ENCODE measurements around the gene WAPL.

Gene WAPL

GRCh38 chr10:86524225-86524962 lies 2.8 kb upstream of the WAPL start:
- DNase-seq = peak; percentile 54

DNA sequence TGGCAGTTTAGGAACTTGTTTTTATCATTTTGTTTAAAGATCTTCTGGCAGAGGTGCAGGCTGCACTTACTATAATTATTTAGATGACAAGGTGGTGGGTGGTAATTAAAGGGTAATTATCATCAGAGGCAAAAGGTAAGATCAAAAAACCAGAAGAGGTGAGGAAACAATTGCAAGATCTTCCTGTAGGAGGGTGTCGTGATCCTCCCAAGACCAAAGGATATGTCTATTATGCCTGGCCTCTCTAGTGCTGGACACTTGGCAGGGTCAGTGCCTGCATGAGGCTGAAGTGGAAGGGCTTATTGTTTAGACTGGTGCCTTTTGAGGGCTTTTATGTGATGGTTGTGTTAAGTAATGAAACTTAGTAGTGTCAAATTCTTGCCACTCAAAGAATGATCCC lies 1.8 kb upstream of the WAPL start:
- DNase-seq = no peak

- DNase-seq = no peak
Measured at GRCh38 chr10:86522510-86522855, 891 bp upstream of the WAPL start.

DNA sequence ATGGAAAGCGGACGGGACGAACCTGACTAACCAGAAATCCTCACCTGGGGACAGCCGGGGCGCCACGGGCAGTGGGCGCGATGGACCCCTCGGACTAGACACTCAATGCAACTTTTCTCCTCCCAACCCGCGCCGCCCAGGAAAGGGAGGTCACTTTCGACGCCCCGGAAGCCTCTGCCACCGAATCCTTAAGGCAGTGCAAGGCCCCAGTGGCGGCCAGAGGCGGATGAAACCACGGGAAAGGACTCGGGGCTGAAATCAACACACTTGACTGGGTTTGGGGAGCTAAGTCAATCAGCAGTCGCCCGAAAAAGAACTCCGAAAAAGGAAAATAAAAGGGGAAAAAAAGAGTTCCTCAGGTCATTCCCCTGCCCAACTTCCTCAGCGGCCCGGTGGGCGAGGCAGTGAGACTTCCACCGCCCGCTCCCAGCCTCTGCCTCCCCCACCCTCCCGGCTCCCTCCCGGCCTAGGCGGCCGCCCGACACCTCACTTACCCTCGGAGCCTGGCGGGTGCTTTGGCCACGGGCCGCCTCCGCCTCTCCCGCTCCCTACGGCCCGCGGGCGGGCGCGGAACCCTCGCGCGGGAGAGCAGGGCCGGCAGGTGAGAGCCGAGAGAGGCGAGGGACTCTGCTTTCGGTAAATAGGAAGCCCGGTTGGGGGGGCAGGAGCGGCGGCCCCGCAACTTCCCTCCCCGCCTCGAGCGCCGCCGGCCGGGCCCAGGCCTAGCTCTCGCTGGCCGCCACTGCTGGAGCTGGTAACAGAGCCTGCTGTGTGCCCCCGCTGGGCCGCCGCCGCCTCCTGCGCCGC lies 518 bp downstream of the WAPL start:
- no peak for DNase-seq

GRCh38 chr10:86518781-86519180 lies 2.8 kb downstream of the WAPL start:
- DNase-seq = no peak

DNA sequence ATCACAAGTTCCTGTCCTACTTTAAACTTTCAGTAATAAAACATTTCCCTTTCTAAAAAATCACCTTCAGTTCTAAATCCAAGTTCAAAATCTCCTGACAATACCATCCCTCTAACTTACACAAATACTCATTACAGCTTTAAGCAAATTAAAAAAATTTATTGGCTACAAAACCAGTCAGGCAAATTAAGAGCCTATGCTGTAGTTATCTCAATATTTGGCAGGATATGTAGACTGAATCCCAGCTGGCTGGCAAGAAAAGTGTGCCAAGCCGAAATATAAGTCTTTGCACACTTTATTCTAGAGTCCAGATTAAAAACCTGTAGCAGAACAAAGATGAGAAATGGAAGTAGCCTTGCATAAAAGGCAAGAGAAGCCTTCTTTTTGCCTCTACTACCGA lies 9.5 kb downstream of the WAPL start:
- no peak for DNase-seq

GRCh38 chr10:86511027-86511865 lies 10.3 kb downstream of the WAPL start:
- DNase-seq = no peak

DNA sequence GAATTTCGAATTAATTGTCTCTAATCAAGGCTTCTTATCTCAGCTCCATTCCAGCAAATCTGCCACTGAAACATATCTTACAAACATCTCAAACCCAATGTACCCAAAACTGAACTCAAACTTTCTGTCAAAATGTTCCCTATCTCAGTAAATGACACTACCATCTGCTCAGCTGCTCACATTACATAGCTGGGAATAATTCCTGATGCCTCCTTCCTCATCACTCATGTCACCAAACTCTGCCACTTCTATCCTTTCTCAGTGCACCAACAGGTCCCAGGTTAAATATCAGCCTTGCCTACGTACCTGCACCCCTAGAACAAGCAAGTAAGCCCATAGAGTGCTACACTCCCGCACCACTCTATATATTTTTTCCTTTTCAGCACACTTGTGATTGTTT lies 12.4 kb downstream of the WAPL start:
- DNase-seq = no peak

- DNase-seq = no peak
Measured at GRCh38 chr10:86508217-86508616, 13.4 kb downstream of the WAPL start.

GRCh38 chr10:86506499-86506898 lies 15.1 kb downstream of the WAPL start:
- no peak for DNase-seq

DNA sequence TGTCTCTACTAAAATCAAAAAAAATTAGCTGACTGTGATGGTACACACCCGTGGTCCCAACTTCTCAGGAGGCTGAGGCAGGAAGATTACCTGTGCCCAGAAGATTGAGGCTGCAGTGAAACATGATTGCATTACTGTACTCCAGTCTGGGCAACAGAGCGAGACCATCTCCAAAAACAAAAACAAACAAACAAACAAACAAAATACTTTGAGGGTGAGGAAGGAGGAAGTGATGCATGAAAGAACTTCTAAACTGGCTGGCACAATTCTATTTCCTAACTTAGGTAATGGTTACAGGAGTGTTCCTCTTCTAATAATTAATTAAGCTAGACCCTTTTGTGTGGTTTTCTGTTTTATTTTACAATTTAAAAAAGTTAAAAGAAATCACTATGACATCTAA lies 15.5 kb downstream of the WAPL start:
- no peak for DNase-seq

GRCh38 chr10:86504510-86504909 lies 17.1 kb downstream of the WAPL start:
- no peak for DNase-seq

DNA sequence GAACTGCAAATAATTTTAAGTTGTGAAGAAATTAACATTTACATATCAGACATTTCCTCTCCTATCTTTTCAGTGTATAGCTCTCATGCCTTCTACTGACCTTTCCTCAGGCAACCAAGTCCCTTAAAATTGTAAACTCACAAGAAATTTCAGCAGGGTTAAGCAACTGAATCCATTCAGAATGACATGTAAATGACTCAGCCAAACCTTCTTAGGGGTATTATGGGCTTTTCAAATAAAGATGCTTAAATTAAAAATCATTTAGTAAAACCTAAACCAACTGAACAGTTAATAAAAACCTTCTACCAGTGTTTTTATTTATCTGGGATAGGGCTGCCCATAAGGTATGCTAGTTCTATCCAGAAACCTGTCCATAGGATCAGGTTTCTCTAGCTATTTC lies 20.7 kb downstream of the WAPL start:
- DNase-seq = no peak

DNA sequence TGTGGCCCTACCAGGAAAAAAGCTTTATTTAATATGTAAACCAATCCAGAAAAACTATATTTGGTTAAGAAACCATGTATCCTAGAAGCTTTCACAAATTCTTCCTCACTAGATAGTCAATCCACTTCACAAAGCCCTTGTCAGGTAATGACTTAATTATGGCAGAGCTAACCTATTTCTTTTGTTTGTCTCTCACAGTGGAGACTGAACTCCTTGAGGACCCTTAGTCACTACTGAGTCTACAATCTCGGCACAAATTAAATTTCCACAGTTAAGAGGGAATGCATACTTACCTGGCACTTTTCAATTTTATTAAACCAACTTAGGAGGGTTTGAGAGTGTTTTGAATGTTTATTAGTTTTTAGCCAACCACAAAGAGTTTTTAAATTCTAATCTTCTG lies 23.0 kb downstream of the WAPL start:
- peak; percentile 70 for DNase-seq

- DNase-seq = no peak
Measured at GRCh38 chr10:86497621-86498020, 24.0 kb downstream of the WAPL start.

GRCh38 chr10:86489960-86490612 lies 31.5 kb downstream of the WAPL start:
- DNase-seq = no peak

GRCh38 chr10:86489071-86489810 lies 32.4 kb downstream of the WAPL start:
- no peak for DNase-seq

- no peak for DNase-seq
Measured at GRCh38 chr10:86486856-86487255, 34.7 kb downstream of the WAPL start.

DNA sequence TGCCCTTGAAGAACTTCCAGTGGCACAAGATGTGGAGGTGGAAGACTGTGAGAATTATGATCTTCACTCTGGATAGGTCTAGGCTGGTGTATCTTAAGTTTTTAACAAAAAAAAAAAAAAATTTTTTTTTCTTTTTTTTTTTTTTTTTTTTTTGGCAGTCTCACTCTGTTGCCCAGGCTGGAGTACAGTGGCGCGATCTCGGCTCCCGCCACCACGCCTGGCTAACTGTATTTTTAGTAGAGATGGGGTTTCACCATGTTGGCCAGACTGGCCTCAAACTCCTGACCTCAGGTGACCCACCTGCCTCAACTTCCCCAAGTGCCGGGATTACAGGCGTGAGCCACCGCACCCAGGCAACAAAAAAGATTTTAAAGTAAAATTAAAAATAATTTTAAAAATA lies 37.9 kb downstream of the WAPL start:
- no peak for DNase-seq

DNA sequence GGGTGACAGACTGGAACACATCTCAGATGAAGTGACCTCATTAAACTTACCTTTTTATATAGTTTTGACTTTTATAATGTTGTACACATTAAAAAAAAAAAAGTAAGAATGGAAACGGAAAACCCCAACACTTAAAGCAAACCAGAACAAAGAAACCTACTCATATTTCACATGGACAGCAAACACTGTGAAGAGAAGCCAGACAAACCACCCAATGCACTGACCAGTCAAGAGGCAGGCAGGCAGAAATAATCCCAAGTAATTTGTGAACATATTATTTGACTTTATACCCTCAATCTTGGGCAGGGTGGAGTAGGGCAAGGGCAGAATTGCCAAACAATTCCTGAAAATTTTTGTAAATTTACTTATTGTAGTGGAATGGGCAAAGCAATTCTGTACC lies 39.8 kb downstream of the WAPL start:
- DNase-seq = no peak

DNA sequence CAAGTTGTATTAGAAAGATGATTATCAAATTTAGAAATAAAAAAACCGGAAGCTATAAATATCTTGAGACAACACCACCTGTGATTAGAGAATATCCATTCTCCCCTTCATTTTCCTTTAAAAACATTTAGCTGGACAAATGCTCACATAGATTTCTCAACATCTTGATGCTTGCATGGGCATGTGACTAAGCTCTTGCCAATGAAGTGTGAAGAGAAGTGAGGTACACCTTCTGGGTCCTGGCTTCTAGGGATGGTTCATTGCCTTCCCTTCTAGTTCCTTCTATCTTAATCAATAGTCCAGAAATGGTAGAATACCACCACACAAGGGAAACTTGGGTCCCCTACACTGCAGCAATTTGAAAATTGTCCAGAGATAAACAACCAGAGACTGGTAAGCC lies 41.0 kb downstream of the WAPL start:
- DNase-seq = peak; percentile 4

- peak; percentile 66 for DNase-seq
Measured at GRCh38 chr10:86472061-86472460, 49.5 kb downstream of the WAPL start.
